HG02678 (cell line): ENCODE data around the gene CFLAR.

ENCODE experiments used
- ATAC-seq: cut with Tn5 transposase; IDR thresholded peaks from one replicate; pipeline ENCODE4 v1.9.1; 2021; ENCODE audit warnings: mild to moderate bottlenecking, moderate library complexity; ENCODE audit not compliant: unreplicated experiment

Gene CFLAR

DNA sequence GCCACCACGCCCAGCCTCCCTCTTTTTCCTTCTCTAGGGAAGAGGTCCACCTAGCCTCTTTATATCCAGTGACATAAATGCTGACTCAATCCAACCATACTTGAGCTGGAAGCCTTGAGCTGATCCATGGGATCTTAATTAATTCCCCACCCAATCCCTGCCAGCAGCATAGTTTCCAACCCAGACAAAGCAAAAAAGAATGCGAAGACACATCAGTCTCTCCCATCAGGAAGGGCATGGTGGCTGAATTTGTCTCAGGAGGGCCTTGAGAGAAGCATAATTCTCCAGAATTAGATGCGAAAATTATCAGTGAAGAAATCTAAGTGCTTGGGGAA lies 89.5 kb downstream of the CFLAR start:
- ATAC-seq: no peak

DNA sequence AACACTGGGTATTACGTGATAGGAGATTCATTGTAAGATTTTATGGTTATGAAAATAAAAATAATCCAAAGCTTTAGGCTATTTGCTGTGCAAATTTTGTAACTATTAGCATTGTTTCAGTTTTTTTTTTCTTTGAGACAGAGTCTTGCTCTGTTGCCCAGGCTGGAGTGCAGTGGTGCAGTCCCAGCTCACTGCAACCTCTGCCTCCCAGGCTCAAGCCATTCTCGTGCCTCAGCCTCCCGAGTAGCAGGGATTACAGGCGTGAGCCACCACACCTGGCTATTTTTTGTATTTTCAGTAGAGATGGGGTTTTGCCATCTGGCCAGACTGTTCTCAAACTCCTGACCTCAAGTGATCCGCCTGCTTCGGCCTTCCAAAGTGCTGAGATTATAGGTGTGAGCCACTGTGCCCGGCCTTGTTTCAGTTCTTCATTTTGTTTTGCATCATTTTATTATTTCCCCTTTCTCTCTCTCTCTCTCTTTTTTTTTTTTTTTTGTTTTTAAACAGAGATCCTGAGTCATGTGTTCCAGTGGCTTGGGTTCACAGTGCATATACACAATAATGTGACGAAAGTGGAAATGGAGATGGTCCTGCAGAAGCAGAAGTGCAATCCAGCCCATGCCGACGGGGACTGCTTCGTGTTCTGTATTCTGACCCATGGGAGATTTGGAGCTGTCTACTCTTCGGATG lies 92.7 kb downstream of the CFLAR start:
- ATAC-seq: peak; percentile 75

DNA sequence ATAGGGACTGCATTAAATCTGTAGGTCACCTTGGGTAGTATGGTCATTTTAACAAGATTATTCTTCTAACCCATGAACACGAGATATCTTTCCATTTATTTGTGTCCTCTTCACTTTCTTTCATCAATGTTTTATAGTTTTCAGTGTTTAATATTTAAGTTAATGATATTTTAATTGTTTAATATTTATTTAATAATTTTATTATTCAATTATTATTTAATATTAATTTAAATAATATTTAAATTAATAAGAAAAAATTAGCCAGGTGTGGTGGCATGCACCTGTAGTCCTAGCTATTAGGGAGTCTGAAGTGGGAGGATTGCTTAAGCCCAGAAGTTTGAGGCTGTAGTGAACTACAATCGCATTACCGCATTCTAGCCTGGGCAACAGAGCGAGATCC lies 100.0 kb downstream of the CFLAR start:
- ATAC-seq: no peak

DNA sequence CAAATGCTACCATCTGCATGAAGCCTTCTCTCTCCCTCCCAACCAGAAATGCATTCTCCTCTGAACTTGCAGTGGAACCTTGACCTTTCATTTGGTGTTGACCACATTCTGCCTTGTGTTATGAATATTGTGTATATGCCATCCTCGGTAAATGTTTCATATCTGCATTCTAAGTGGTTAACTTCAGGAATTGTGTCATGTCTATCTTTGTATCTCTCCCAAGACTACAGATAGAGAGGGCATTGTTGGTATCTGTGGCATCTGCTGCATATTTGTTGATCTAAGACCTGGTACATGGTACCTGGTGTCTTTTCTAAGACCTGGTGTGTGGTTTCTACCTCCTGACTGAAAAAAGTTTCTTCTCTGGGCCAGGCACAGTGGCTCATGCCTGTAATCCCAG lies 101.0 kb downstream of the CFLAR start:
- no peak for ATAC-seq

DNA sequence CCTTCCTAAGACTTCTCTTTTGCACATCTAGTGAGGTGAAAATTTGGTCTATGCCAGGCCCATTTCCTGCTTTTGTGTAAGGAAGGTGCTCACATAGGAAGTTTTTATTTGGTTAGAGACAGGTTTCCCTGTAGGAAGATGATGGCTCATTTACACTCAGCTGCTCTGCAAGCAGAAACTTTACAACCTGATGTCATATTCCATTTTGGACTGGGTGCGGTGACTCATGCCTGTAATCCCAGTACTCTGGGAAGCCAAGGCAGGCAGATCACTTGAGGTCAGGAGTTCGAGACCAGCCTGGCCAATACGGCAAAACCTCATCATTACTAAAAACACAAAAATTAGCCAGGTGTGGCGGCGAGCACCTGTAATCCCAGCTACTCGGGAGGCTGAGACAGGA lies 102.8 kb downstream of the CFLAR start:
- ATAC-seq: no peak

DNA sequence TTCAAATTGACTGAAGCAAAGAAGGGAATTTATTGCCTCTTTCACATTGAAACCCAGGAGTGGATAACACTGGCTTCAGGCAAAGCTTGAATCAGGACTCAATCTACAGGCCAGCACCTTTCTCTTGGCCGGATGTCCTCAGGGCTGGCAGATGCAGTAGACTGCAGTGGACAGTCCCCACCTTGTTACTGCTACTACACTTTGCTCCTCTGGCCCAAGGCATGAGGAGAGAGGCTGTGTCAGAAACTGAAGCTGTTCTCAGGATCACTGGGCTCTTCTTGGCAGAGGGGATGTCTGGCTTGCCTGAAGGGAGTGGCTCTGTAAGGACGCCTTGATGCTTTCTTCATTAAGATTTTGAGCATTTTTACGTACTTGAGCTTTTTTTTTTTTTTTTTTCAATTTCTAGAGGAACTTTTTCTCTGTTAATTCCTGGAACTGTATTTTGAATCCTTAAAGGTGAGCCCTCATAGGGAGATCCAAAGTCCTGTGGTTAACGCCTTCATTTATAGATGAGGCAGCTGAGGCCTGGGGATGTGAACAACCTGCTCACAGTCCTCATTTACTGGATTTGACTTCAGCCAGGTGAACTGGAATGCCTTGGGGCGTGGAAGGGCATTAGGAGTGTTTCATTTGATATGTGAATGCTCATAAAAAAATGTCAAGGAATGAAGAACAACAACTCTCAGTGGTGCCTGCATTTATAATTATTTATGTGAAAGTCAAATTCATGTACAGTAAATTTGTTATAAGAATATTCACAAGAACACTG lies 103.5 kb downstream of the CFLAR start:
- no peak for ATAC-seq

DNA sequence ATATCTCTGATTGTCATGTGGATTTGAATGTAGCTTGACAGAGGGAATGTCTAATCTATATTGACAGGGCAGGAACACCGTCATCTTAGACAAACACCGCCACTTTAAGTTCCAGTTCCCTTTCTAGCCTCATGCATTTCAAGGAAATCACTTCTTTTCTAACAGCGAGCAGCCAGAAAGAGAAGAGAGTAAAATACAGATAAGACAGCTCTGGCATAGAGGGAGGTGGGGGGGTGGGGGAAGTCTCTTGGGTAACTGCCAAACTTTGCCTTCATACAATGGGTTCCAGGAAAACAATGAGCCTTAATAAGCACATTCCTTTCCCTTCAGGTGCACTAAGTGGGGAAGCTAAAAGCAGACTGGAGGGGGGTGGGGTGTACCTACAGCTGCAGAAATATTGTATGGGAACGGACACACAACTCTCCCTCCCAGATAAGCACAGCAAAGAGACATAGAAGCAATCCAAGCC lies 104.2 kb downstream of the CFLAR start:
- ATAC-seq: no peak

DNA sequence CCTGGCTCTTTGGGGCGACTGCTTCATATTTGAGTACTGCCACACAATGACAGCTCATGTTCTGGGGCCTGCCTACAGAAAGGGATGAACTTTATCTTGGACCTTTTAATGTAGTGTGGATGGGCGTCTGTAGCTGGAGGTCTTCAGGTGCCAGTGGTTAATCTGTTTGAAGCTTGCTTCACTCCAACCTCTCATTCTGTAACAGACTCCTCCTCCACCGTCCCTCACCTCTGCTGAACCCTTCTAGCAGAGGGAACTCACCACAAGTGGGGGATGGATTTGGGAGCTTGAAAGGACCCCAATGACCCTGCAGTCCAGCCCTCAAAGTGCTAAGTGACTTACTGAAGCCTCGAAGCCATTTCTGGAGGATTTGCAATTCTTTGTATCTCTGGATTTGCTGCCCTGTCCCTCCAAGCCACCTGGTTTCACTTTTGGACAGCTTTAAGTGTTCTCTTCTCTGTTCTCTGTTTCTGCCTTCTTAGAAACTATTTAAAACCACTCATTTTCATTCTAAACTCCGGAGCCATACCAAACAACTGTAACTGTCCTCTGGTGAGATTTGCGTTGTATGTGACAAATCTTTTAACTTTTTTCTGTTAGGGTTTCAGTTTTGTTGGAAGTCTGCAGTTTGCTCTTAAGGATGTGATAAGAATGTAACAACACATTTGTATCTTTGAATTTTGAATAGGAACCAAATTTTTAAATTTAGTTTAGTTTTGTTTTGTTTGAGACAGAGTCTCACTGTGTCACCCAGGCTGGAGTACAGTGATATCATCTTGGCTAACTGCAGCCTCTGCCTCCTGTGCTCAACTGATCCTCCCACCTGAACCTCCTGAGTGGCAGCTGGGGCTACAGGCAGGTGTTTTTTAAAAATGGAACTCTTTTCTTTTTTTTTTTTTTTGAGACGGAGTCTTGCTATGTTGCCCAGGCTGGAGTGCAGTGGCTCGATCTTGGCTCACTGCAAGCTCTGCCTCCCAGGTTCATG lies 107.4 kb downstream of the CFLAR start:
- ATAC-seq: peak; percentile 92
